CD4-positive, alpha-beta T cell treated with Interleukin-21 for 1 hour (primary cell): ENCODE measurements around the gene NRDC.
"Not testable (repeated sequence)": the region's sequence is repeated elsewhere in the genome, so short reads cannot be mapped to it uniquely, and the experiment has no call there.

Experiments used
- DNase-seq: peaks from one replicate; pipeline ENCODE4 v3.0.0-alpha.2; 2020

NRDC gene

DNA sequence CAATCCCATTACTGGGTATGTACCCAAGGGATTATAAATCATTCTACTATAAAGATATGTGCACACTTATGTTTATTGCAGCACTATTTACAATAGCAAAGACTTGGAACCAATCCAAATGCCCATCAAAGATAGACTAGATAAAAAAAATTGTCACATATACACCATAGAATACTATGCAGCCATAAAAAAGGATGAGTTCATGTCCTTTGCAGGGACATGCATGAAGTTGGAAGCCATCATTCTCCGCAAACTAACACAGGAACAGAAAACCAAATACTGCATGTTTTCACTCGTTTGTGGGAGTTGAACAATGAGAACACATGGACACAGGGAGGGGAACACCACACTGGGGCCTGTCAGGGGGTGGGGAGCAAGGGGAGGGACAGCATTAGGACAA is 16.2 kb upstream of the NRDC start:
- not testable (repeated sequence) for DNase-seq

GRCh38 chr1:51878308-51878615 is 265 bp downstream of the NRDC start:
- DNase-seq, result no peak

- peak; percentile 19 for DNase-seq
Measured at GRCh38 chr1:51877434-51878307, 856 bp downstream of the NRDC start.

DNA sequence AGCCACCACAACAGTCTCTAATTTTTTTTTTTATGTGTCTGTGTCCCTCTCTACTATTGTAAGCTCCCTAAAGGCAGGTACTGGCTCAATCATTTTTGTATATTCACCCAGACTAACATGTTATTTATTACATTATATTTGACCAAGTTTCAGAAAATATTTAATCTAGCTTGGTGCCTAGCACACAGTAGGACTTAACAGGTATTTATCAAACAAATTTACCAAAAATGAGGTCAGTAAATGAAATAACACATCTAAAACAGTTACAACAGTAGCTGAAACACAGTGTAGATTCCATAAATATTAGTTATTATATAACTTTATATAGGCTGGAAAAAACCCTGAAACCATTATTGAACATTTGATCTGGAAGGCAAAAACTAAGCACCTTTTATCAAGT is 2.7 kb downstream of the NRDC start:
- no peak for DNase-seq

GRCh38 chr1:51875291-51875772 is 3.2 kb downstream of the NRDC start:
- DNase-seq, result no peak

DNA sequence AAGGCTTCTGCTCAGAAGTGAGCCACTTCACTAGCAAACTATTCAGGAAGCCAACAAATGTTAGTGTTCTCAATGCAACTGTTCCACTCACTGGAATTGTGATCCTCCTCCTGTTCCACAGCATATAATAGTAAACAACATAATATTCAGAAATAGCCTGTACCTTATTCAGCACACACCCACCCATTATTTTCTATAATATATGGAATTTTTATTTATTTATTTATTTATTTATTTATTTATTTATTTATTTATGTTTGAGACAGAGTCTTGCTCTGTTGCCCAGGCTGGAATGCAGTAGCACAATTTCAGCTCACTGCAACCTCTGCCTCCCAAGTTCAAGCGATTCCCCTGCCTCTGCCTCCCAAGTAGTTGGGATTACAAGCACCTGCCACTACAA is 5.3 kb downstream of the NRDC start:
- DNase-seq, result not testable (repeated sequence)

- DNase-seq, result no peak
Measured at GRCh38 chr1:51871351-51871975, 7.1 kb downstream of the NRDC start.

DNA sequence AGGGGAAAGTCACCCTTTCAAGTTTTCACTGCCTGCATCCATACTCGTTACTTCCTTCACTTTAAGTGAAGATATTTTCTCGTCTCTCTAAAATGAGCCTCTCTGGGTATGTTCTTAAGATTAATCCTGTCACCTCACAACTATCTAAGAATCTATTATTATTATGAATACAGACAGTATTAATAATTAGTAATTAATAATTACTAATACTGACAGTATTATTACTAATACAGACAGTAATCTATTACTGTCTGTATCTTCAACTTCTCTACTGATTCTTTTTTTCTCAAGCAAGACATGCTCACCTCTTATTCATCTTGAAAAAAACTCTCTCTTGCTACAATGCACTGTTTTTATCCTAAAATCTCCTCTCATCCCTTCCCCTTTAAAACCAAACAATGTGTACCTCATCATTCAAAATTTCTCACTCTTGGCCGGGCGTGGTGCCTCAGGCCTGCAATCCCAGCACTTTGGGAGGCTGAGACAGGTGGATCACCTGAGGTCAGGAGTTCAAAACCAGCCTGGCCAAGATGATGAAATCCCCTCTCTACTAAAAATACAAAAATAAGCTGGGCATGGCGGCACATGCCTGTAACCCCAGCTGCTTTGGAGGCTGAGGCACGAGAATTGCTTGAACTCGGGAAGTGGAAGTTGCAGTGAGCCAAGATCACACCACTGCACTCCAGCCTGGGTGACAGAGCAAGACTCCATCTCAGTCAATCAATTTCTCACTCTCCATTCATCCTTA is 7.8 kb downstream of the NRDC start:
- DNase-seq, result no peak

DNA sequence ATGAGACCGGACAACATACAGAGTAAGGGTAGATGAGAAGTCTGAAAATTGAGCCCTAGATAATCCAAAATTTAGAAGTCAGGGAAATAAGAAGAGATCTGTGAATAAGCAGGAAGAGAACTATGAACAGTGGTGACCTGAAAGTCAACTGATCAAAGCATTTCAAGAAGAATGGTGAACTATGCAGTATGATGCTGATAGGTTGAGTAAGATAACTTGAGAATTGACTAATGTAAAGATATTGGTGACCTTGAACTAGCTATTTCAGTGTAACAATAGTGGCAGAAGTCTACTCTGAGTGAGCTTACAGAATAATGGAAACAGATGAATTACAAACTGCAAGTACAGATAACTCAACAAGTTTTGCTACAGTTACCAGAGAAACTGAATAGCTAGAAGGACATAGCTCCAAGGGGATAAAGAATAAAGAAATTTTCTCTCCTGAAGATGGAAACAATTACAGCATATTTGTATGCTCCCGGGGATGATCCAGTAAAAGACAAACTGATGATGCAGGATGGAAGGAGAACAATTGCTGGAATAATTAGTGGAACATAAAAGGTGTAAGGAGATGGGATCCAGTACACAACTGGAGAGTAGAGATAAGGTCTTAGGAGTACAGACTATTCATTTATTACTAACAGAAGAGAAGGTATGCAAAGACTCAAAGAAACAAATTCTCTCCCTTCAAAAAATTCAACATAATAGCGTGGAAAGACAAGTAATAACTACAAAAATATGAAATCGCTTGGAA is 10.9 kb downstream of the NRDC start:
- no peak for DNase-seq

DNA sequence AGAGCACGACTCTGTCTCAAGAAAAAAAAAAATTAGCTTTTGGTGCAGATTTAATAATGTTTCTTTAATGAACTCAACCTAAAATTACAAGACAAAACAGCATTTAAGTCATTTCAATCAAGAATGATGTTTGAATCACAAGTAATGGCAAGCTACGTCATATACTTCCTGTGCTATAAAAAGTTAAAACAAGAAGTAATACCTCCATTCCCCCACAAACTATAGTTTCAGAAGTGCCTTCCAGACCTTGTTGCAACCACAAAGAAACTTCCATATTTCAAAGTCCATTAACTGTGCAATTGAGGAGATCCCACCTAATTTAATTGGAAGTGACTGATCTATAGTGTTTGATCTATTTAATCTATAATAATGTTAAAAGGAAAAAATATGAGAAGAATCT is 15.1 kb downstream of the NRDC start:
- peak; percentile 14 for DNase-seq

DNA sequence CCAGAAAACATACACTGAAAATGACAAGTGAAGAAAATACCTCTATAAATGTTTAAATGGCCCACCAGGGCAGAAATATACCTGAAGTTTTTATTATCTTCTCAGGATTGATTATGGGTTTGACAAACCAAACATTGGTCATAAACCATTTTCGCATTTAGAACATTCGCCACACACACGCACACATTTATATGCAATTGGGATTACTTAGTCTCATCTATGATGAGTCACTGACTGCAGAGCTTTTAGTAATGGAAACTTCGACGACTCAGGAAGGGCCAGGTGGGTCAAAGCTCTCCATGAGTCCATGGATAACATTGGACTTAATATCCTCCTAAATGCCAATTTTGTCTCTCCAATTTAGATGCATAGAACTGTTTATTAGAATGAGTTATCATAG is 16.9 kb downstream of the NRDC start:
- no peak for DNase-seq

DNA sequence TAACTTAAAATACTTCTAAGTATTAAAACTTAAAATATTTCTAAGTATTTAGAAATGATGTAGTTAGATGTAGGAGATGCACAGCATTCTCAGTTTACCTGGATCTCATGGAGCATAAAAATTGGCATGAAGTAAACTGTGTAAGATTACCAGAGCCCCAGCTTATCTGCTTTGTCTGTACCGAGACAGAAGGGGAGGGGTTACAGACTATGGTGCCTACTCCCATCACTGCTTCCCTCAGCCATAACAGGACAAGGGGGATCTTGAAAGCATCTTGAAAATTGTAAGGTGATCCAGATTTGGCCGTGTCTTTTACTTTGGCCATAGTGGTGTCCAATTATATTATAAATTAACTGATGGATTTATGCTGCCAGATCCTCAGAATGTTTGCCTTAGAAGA is 18.8 kb downstream of the NRDC start:
- no peak for DNase-seq

- DNase-seq, result no peak
Measured at GRCh38 chr1:51859333-51859732, 19.2 kb downstream of the NRDC start.

- no peak for DNase-seq
Measured at GRCh38 chr1:51858892-51859291, 19.6 kb downstream of the NRDC start.

DNA sequence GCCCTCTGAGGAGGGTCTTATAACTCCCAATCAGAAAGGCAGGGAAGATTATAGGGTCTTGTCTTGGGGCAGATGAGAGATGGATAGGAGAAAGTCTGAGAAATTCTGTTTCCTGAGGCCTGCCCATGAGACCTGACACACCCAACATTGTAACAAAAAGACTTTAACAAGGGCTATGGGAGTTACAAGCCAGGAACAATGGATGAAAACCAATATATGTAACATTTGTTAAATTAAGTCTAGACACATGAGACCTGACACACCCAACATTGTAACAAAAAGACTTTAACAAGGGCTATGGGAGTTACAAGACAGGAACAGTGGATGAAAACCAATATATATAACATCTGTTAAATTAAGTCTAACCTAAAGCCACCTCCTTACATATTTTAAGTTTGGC is 21.8 kb downstream of the NRDC start:
- no peak for DNase-seq

DNA sequence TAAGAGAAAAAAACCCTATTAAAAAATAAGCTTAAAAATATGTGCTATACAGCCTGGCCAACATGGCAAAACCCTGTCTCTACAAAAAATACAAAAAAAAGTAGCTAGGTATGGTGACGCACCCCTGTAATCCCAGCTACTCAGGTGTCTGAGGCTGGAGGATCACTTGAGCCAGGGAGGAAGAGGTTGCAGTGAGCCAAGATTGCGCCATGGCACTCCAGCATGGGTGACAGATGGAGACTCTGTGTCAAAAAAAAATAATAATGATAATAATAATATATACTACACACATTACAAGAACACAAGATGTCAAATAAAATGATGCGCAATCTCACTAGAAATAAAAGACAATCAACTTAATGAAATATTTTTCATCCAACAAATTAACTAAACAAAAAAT is 22.9 kb downstream of the NRDC start:
- DNase-seq, result no peak

DNA sequence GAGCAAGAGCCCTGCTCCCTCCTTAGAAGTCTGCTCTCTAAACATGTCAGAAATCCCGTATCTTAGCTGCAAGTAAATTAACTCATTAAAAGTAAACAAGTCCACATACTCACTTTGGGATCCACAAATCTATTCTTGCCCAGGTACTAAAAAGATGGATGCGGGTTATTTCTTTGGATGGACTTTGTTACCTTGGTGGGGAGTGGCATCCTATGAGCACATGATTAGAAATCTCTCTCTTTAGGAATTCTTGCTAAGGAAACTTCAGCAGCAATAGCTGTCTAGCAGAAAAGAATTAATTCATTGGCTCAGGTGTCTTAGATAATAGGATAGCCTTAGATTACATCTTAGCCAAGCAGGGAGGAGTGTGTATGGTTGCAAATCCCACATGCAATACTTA is 25.2 kb downstream of the NRDC start:
- DNase-seq, result no peak

DNA sequence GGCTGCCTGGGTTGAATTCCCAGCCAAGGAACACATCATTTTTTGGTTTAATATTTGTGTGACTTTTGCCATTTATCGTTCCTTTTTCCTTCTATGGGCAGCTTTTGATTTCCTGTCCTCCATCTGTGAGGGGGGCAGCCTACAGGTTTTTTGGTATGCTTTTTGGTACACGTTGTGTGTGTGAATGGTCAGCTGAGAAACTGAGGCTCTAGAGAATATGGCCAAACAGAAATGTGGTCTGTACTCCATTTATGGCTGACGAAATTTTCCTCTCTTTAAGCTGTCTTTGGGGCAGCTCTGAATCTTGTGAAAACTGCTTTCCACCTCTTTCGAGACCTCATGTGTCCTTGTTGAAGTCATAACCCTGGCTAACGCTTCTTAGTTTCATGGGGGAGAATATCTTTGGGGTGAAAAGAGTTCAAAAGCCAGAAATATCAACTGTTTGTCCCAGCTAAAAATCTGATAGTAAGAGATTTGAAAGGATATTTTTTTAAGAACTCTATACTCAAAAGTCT is 26.6 kb downstream of the NRDC start:
- DNase-seq, result no peak

DNA sequence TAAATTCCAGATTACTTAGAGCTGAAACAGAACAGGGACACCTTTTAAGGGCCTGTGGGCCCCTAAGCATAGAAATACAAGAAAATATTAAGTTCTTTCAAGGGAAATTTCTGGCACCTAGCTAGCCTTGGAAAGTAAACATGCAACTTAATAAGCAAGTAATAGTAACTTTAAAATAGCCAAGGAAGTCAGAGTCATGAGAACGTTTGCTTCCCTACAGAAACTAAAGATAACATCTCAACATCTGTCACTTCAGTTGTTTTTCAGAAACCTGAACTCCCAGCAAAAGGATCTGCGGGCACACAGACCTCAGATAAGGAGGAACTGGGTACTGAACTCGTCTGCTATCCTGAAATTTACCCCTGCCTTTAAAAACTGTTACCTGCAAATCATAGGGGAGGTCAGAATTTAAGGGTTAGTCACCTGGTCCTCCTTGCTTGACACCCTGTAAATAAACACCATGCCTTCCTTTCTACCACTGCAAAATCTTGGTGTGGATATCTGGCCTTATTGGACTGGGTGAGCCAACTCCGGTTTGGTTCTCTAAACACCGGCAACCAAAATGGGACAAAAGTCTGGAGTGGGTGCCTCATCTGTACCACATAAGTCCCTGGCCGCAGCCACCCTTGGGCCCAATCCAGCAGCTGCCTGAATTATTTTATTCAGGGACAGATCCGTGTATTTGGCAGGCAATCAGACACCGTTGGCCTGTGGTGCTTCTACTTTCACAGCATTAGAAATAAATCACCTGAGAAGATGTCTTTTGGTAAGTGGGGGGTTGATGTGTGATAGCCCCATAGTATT is 27.9 kb downstream of the NRDC start:
- no peak for DNase-seq

DNA sequence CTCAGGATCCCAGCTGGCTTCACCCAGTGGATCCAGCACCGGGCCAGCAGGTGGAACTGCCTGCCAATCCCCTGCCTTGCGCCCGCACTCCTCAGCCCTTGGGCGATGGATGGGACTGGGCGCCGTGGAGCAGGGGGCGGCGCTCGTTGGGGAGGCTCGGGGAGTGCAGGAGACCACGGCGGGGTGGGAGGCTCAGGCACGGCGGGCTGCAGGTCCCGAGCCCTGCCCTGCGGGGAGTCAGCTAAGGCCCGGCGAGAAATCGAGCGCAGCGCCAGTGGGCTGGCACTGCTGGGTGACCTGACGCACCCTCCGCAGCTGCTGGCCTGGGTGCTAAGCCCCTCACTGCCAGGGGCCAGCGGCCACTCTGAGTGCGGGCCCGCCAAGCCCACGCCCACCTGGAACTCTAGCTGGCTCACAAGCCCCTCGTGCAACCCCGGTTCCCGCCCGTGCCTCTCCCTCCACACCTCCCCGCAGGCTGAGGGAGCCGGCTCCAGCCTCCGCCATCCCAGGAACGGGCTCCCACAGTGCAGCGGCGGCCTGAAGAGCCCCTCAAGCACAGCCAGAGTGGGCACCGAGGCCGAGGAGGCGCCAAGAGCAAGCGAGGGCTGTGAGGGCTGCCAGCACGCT is 31.1 kb downstream of the NRDC start:
- no peak for DNase-seq

- DNase-seq, result no peak
Measured at GRCh38 chr1:51843948-51844347, 34.6 kb downstream of the NRDC start.

DNA sequence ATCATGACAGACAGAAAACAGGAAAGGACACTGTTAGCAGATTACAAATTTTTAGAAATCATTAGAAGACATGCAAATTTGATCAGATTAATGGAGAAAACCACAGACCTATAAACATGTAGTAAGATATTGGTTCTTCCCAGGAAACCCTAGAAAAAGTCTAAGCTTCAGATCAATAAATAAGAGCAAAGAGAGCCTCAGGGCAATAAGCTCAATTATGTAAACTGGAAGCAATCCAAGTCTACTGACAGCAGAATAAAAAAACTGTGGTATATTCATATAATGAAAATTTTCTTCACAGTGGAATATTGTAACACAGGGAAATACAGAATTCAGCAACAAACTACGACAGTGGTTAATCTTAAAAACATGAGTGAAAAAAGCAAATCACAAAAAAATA is 36.3 kb downstream of the NRDC start:
- no peak for DNase-seq
